ENCODE measurements around the gene LCOR.

- no peak for TF ChIP-seq FOXA2 (IDR thresholded peaks at IDR 0.05)
- peak; percentile 88 for TF ChIP-seq CTCF (IDR thresholded peaks at IDR 0.05; ENCODE audit: low read depth, low read length, missing input control)
- TF ChIP-seq, protein P1, sequence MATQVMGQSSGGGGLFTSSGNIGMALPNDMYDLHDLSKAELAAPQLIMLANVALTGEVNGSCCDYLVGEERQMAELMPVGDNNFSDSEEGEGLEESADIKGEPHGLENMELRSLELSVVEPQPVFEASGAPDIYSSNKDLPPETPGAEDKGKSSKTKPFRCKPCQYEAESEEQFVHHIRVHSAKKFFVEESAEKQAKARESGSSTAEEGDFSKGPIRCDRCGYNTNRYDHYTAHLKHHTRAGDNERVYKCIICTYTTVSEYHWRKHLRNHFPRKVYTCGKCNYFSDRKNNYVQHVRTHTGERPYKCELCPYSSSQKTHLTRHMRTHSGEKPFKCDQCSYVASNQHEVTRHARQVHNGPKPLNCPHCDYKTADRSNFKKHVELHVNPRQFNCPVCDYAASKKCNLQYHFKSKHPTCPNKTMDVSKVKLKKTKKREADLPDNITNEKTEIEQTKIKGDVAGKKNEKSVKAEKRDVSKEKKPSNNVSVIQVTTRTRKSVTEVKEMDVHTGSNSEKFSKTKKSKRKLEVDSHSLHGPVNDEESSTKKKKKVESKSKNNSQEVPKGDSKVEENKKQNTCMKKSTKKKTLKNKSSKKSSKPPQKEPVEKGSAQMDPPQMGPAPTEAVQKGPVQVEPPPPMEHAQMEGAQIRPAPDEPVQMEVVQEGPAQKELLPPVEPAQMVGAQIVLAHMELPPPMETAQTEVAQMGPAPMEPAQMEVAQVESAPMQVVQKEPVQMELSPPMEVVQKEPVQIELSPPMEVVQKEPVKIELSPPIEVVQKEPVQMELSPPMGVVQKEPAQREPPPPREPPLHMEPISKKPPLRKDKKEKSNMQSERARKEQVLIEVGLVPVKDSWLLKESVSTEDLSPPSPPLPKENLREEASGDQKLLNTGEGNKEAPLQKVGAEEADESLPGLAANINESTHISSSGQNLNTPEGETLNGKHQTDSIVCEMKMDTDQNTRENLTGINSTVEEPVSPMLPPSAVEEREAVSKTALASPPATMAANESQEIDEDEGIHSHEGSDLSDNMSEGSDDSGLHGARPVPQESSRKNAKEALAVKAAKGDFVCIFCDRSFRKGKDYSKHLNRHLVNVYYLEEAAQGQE (IDR thresholded peaks at IDR 0.05): no peak
- TF ChIP-seq GABPA (IDR thresholded peaks at IDR 0.05 in 1 of 2, conservative IDR thresholded peaks at IDR 0.05 in 1 of 2): no peak
- TF ChIP-seq TAF1 (conservative IDR thresholded peaks at IDR 0.05): no peak
- no peak for TF ChIP-seq SP1 (IDR thresholded peaks at IDR 0.05)
Measured at GRCh38 chr10:96830511-96831199, 1.4 kb upstream of the LCOR start.
